ENCODE results near the gene STX8. TPM values are rescaled to one million over a fixed set of nuclear protein-coding genes. Genes with fewer than 3 reads are reported as not detected.
A peak's percentile ranks its signal among the peaks of the same experiment; 100 is the strongest.

The STX8 gene
- total RNA-seq, 1 experiment from 2014 or later: 38.8 TPM

DNA sequence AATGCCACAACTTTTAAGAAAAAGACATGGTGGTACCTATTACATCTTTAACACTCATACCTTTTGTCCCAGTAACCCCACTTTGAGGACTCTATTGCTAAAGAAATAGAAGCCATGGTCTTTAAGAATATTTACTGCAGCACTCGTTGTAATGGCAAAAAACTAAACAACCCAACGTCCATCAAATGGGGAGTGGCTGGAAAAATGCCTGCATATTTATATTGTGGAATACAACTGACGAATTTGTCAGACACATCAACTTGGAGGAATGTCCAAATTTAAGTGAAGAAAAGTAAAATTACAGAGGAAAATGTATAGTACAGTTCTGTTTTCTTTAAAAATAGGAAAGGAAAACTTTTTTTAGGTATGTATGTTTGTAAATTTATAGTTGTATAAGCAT, 47.8 kb downstream of the STX8 start:
- Histone ChIP-seq H3K9me3 (ENCODE audit: control insufficient read depth in 1 of 2, insufficient read depth in 1 of 2, low read depth in 1 of 2, low read length in 2 of 2) (no peaks in the 10 kb centered on the region), H4K20me1 (ENCODE audit: insufficient read depth) (no peaks in the 10 kb centered on the region), H3K27ac (ENCODE audit: low read depth, low read length) (no peak overlapping the region), H3K36me3 (ENCODE audit: control insufficient read depth in 1 of 2, insufficient read depth in 2 of 2, low read length in 2 of 2) (no peaks in the 10 kb centered on the region), H2AFZ (ENCODE audit: low read depth, low read length, poor library complexity, severe bottlenecking) (no peak overlapping the region), H3K4me3 (replicated peaks in 1 of 2; ENCODE audit: low read depth in 1 of 2, low read length in 2 of 2) (no peak overlapping the region), H3K27me3 (ENCODE audit: insufficient read depth, low read length) (no peaks in the 10 kb centered on the region), H3K79me2 (ENCODE audit: insufficient read depth, low read length) (no peaks in the 10 kb centered on the region), H3K9ac (ENCODE audit: low read length) (no peak overlapping the region), H3K4me2 (ENCODE audit: low read length) (no peak overlapping the region), H3K9me2 (ENCODE audit: insufficient read depth) (no peaks in the 10 kb centered on the region), H3K4me1 (ENCODE audit: control insufficient read depth in 1 of 2, insufficient read depth in 2 of 2, low read length in 2 of 2) (no peaks in the 10 kb centered on the region)
- intact Hi-C loops (cut with micrococcal nuclease): loop anchor here (10.0 kb wide), 1 partner anchor 633 kb away; no protein-coding TSS in a partner anchor
- TF ChIP-seq ZNF274 (IDR thresholded peaks at IDR 0.05; ENCODE audit: low read depth, low read length) (no peak), ZFX (IDR thresholded peaks at IDR 0.05) (no peak)
- TF ChIP-seq, protein P1, sequence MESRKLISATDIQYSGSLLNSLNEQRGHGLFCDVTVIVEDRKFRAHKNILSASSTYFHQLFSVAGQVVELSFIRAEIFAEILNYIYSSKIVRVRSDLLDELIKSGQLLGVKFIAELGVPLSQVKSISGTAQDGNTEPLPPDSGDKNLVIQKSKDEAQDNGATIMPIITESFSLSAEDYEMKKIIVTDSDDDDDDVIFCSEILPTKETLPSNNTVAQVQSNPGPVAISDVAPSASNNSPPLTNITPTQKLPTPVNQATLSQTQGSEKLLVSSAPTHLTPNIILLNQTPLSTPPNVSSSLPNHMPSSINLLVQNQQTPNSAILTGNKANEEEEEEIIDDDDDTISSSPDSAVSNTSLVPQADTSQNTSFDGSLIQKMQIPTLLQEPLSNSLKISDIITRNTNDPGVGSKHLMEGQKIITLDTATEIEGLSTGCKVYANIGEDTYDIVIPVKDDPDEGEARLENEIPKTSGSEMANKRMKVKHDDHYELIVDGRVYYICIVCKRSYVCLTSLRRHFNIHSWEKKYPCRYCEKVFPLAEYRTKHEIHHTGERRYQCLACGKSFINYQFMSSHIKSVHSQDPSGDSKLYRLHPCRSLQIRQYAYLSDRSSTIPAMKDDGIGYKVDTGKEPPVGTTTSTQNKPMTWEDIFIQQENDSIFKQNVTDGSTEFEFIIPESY (IDR thresholded peaks at IDR 0.05; ENCODE audit: extremely low read depth, insufficient replicate concordance, low read length): no peak
- no TSS peak for BruUV-seq (replicated peaks)
- CTCF ChIA-PET: no interaction called here
- no peak for ATAC-seq
- RAD21 ChIA-PET (ENCODE audit: low non-redundant PET in 1 of 2, low total read pairs in 2 of 2, uncharacterized antibody in 2 of 2, unreplicated experiment in 2 of 2): no interaction called here
- DNase-seq (ENCODE audit: low read depth, low spot score): no peak
- POLR2A ChIA-PET: no interaction called here

GRCh38 chr17:9522074-9522473, 53.5 kb downstream of the STX8 start:
- CTCF ChIA-PET: interaction anchor here (0.7 to 3.6 kb wide), 20 partner anchors 8 to 1462 kb away, joined by 3 to 39 read pairs (median 4); no protein-coding TSS in a partner anchor
- no peaks in the 10 kb centered on the region for H3K27me3 ChIP-seq (ENCODE audit: insufficient read depth, low read length)
- no peaks in the 10 kb centered on the region for H3K36me3 ChIP-seq (ENCODE audit: control insufficient read depth in 1 of 2, insufficient read depth in 2 of 2, low read length in 2 of 2)
- no peaks in the 10 kb centered on the region for H3K9me2 ChIP-seq (ENCODE audit: insufficient read depth)
- no peak overlapping the region for H3K4me2 ChIP-seq (ENCODE audit: low read length)
- H3K79me2 ChIP-seq (ENCODE audit: insufficient read depth, low read length): no peaks in the 10 kb centered on the region
- no peaks in the 10 kb centered on the region for H4K20me1 ChIP-seq (ENCODE audit: insufficient read depth)
- no peak overlapping the region for H3K9ac ChIP-seq (ENCODE audit: low read length)
- no peaks in the 10 kb centered on the region; a peak in 1 of 4 replicates for H3K4me1 ChIP-seq (ENCODE audit: control insufficient read depth in 1 of 2, insufficient read depth in 2 of 2, low read length in 2 of 2)
- DNase-seq (ENCODE audit: low read depth, low spot score) (no peak), ATAC-seq (peak; percentile 81)
- H3K27ac ChIP-seq (ENCODE audit: low read depth, low read length): no peak overlapping the region
- H3K4me3 ChIP-seq (replicated peaks in 1 of 2; ENCODE audit: low read depth in 1 of 2, low read length in 2 of 2): no peak overlapping the region
- peak; percentile 31 to 62 (median 59) for TF ChIP-seq CTCF (IDR thresholded peaks at IDR 0.05 in 2 of 3, conservative IDR thresholded peaks at IDR 0.05 in 1 of 3; ENCODE audit: borderline replicate concordance in 1 of 3, insufficient read depth in 1 of 3, low read depth in 2 of 3, low read length in 2 of 3)
- no peak for TF ChIP-seq CEBPB (IDR thresholded peaks at IDR 0.05; ENCODE audit: low read depth)
- peak; percentile 78 for TF ChIP-seq RAD21 (IDR thresholded peaks at IDR 0.05; ENCODE audit: low read depth)
- no TSS peak for BruUV-seq (replicated peaks)
- RAD21 ChIA-PET (ENCODE audit: low non-redundant PET in 1 of 2, low total read pairs in 2 of 2, uncharacterized antibody in 2 of 2, unreplicated experiment in 2 of 2): no interaction called here
- H2AFZ ChIP-seq (ENCODE audit: low read depth, low read length, poor library complexity, severe bottlenecking): no peak overlapping the region
- intact Hi-C loops (cut with micrococcal nuclease): loop anchor here (1.0 to 10.0 kb wide), 5 partner anchors 119 to 770 kb away; no protein-coding TSS in a partner anchor
- no peaks in the 10 kb centered on the region for H3K9me3 ChIP-seq (ENCODE audit: control insufficient read depth in 1 of 2, insufficient read depth in 1 of 2, low read depth in 1 of 2, low read length in 2 of 2)
- POLR2A ChIA-PET: no interaction called here
